ENCODE measurements around the gene MPND.

Gene MPND

DNA sequence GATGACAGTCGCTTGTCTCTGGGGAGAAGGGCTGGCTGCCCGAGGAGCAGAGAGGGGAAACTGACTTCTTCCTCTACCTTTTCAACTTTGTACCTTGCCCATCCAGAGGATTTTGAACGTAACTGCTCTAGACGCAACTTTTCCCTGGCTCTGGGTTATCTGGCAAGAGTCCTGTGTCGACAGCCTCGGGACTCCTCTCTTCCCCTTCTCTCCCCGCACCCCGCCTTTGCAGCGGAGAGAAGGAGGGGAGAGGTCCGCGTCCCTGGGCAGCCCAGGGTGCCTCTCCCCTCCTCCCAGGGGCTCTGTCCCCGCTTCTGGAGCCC, 56.4 kb downstream of the MPND start:
- Mint-ChIP-seq H3K27me3 (ENCODE audit: low read depth) (no peaks in the 10 kb centered on the region), H3K36me3 (ENCODE audit: low read depth) (peaks cover 14% of the 10 kb centered on the region), H3K27ac (peak overlapping the region; percentile 76 to 89 (median 88)), H3K9me3 (no peaks in the 10 kb centered on the region), H3K4me1 (peaks cover 51% of the 10 kb centered on the region), H3K4me3 (peak overlapping the region; percentile 92 to 95 (median 95))
- TF ChIP-seq, protein P1, sequence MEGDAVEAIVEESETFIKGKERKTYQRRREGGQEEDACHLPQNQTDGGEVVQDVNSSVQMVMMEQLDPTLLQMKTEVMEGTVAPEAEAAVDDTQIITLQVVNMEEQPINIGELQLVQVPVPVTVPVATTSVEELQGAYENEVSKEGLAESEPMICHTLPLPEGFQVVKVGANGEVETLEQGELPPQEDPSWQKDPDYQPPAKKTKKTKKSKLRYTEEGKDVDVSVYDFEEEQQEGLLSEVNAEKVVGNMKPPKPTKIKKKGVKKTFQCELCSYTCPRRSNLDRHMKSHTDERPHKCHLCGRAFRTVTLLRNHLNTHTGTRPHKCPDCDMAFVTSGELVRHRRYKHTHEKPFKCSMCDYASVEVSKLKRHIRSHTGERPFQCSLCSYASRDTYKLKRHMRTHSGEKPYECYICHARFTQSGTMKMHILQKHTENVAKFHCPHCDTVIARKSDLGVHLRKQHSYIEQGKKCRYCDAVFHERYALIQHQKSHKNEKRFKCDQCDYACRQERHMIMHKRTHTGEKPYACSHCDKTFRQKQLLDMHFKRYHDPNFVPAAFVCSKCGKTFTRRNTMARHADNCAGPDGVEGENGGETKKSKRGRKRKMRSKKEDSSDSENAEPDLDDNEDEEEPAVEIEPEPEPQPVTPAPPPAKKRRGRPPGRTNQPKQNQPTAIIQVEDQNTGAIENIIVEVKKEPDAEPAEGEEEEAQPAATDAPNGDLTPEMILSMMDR (IDR thresholded peaks at IDR 0.05; ENCODE audit: unreplicated experiment in 3 of 3) = no peak

DNA sequence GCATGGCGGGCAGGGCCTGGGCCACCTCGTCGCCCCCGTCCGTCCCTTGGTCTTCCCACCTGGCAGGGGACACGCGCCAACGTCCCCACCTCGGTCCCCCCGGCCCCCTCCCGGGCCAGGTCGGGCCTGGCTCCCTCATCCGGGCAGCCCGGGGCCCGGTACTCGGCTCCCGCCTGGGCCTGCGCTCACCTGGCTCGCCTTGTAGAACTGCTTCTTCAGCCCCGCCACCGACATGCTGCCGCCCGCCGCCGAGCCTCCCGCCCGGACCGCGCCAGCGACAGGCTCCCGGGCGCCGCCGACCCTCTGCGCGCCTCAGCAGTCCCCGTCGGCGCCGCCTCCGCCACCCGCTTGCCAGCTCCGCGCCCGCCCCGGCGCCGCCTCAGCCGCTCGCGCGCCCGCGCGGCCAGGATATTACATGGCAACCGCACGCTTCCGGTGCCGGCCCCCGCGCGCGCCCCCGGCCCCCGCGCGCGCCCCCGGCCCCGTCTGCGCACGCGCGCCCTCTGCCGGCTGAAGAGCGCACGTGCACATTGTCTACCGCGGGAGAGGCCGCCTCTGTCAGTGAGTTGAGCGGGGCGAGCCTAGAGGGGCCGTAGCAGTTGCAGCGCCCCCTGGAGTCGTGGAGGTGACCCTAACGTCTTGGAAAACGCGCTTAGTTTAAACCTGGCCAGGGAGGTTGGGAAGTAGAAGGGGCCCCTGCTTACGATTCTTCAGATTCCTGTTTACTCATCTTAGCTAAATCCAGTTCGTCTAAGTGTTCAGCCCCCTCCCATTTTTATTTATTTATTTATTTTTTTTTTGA, 57.0 kb downstream of the MPND start, which contains the start of gene SH3GL1:
Gene SH3GL1, minus strand, starts transcription at position 413 of the 802 bp plus-strand sequence. Its CDS starts 179 bp downstream, at position 234.
- H3K4me3 Mint-ChIP-seq = peak within 1 kb of the TSS; percentile 92 to 95 (median 95)
- peaks cover 48% of the 10 kb centered on the region for H3K4me1 Mint-ChIP-seq

DNA sequence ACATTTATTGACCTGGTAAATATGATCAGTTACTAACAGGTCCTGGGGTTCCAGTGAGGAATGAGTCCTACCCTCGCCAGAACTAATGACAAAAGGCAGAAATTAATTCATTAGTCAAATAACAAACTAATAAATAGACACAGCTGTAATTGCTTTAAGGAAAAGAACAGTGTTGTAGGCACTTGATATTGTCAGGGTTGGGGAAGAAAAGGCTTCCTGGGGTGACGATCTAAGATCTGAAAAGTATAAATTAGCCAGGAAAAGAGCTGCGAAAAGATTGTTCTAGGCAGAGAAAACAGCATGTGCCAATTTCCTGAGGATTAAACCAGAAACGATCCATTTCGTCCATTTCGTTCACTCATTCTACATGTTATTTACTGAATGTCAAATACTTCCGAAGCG, 58.4 kb downstream of the MPND start:
- H3K4me3 Mint-ChIP-seq = peak overlapping the region; percentile 87 to 88 (median 87)
- H3K27me3 Mint-ChIP-seq (ENCODE audit: low read depth) = no peaks in the 10 kb centered on the region
- peaks cover 43% of the 10 kb centered on the region for H3K4me1 Mint-ChIP-seq
- peaks cover 6% of the 10 kb centered on the region for H3K36me3 Mint-ChIP-seq (ENCODE audit: low read depth)
- TF ChIP-seq, protein P1 (IDR thresholded peaks at IDR 0.05; ENCODE audit: unreplicated experiment in 3 of 3) = no peak
- H3K9me3 Mint-ChIP-seq = no peaks in the 10 kb centered on the region
- H3K27ac Mint-ChIP-seq = peak overlapping the region; percentile 78 to 93 (median 90)

More for the DNA sequence above, 57.0 kb downstream of the MPND start, which contains the start of gene SH3GL1:
- TF ChIP-seq, protein P1 (IDR thresholded peaks at IDR 0.05; ENCODE audit: unreplicated experiment in 3 of 3) = peak; percentile 90 to 94 (median 93)
- peaks cover 10% of the 10 kb centered on the region for H3K36me3 Mint-ChIP-seq (ENCODE audit: low read depth)
- H3K27me3 Mint-ChIP-seq (ENCODE audit: low read depth) = no peaks in the 10 kb centered on the region
- H3K9me3 Mint-ChIP-seq = no peaks in the 10 kb centered on the region
- peak within 1 kb of the TSS; percentile 76 to 89 (median 88) for H3K27ac Mint-ChIP-seq

- peaks cover 38% of the 10 kb centered on the region for H3K4me1 Mint-ChIP-seq
- H3K4me3 Mint-ChIP-seq = peak within 1 kb of the TSS; percentile 90 to 95 (median 93)
- H3K27me3 Mint-ChIP-seq (ENCODE audit: low read depth) = no peaks in the 10 kb centered on the region
- H3K9me3 Mint-ChIP-seq = no peaks in the 10 kb centered on the region
- H3K27ac Mint-ChIP-seq = peak within 1 kb of the TSS; percentile 78 to 93 (median 90)
- H3K36me3 Mint-ChIP-seq (ENCODE audit: low read depth) = peaks cover 3% of the 10 kb centered on the region
- TF ChIP-seq, protein P1 (IDR thresholded peaks at IDR 0.05; ENCODE audit: unreplicated experiment in 3 of 3) = no peak
These were observed 59.0 kb downstream of the MPND start, which contains the start of gene CHAF1A for GRCh38 chr19:4402171-4403004. Gene CHAF1A (plus strand): TSS chr19:4402640. CDS start chr19:4402763, 123 bp downstream.

GRCh38 chr19:4403005-4403761, 59.8 kb downstream of the MPND start:
- Mint-ChIP-seq H3K27ac (peak overlapping the region in 2 of 3 experiments; percentile 43 to 46), H3K4me1 (peaks cover 35% of the 10 kb centered on the region), H3K4me3 (peak overlapping the region; percentile 90 to 95 (median 93))

More at GRCh38 chr19:4403005-4403761, 59.8 kb downstream of the MPND start:
- TF ChIP-seq, protein P1 (IDR thresholded peaks at IDR 0.05; ENCODE audit: unreplicated experiment in 3 of 3) = no peak
- Mint-ChIP-seq H3K27me3 (ENCODE audit: low read depth) (no peaks in the 10 kb centered on the region), H3K36me3 (ENCODE audit: low read depth) (peaks cover 3% of the 10 kb centered on the region), H3K9me3 (no peaks in the 10 kb centered on the region)
